Measurements from ENCODE around the gene DIS3L.
A peak's percentile ranks its signal among the peaks of the same experiment; 100 is the strongest.
"Not testable (repeated sequence)": the region's sequence is repeated elsewhere in the genome, so short reads cannot be mapped to it uniquely, and the experiment has no call there.

The DIS3L gene

DNA sequence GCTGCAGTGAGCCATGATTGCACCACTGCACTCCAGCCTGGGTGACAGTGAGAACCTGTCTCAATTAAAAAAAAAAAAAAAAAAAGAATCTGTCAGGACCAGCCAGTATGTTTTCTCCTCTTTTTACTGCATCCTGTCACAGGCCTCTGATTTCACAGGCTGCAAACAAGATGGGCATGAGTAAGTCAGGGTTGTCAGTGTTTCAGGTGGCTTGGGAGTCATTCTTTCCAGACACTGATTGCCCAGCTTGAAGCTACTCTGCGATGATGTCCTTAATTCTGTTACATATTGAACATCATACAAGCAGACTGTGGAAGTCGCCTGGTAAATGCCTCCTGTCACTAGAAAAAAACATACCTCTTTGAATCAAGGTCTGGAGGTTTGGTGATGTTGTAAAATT, 18.8 kb downstream of the DIS3L start:
- DNase-seq = no peak

DNA sequence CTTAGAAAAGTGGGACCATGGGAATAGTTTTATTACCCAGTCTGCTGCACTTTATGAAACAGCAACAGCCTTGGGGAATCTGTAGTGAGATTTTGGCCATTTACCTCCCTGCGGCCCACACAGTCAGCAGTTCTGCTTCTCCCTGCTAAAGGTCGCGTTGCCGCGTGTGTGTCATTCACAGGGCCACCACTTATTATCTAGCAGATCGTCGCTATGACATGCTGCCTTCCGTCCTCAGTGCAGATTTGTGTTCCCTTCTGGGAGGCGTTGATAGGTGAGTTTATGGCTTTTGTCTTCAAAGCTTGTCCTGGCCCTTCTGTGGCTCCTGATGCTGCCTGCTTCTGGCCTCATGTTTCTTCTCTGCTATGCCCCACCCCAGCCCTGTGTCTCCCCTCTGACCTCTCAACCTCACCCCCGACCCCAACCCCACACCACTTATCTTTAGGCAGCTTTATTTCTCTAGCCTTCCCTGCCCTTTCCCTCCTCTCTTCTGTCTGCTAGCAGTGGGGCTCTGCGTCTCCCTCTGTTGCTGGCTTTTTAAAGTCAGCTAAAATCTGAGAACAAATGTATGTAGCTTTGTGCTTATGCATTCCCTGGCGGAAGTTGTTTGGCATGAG, 30.1 kb downstream of the DIS3L start:
- no peak for DNase-seq

DNA sequence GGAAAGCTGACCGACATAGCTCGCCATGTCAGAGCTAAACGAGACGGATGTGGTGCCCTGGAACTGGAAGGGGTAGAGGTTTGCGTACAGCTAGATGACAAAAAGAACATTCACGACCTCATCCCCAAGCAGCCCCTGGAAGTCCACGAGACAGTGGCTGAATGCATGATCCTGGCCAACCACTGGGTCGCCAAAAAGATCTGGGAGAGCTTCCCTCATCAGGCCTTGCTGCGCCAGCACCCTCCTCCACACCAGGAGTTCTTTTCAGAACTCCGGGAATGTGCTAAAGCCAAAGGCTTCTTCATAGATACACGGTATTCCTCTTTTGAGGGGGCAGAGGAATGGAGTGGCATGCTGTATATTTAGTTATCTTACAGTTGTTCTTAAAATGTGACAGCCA, 32.7 kb downstream of the DIS3L start:
- DNase-seq = no peak

DNA sequence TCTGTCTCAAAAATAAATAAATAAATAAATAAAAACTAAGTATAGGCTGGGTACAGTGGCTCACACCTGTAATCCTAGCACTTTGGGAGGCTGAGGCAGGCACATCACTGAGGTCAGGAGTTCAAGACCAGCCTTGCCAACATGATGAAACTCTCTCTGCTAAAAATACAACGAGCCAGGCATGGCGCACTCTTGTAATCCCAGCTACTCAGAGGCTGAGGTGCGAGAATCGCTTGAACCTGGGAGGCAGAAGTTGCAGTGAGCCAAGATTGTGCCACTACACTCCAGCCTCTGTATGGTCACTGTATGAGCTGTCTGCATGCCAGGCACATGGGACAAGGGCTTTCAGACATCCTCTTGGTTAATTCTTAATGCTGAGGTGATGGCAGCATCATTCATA, 34.4 kb downstream of the DIS3L start:
- no peak for DNase-seq

DNA sequence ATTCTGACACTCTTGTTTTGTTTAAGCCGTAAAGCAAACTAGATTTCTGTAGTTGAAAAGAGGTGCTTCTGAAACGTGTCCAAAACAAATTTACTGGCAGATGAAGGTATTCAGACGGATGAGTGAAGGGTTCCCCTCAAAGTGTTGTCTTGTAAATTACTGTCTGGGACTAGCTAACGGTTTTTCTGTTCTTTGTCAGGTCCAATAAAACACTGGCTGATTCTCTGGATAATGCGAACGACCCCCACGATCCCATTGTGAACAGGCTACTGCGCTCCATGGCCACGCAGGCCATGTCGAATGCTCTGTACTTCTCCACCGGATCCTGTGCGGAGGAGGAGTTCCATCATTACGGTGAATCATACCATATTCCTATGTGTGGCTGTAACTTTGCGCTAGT, 35.4 kb downstream of the DIS3L start:
- DNase-seq = no peak

DNA sequence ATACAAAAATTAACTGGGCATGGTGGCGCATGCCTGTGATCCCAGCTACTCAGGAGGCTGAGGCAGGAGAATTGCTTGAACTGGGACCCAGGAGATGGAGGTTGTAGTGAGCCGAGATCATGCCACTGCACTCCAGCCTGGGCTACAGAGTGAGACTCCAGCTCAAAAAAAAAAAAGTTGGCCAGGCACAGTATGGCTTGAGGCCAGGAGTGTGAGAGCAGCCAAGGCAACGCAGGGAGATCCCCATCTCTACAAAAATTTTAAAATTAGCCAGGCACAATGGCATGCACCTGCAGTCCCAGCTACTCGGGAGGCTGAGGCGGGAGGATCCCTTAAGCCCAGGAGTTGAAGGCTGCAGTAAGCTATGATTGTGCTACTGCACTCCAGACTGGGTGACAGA, 55.2 kb downstream of the DIS3L start:
- DNase-seq = peak in 1 of 2 experiments; percentile 8

DNA sequence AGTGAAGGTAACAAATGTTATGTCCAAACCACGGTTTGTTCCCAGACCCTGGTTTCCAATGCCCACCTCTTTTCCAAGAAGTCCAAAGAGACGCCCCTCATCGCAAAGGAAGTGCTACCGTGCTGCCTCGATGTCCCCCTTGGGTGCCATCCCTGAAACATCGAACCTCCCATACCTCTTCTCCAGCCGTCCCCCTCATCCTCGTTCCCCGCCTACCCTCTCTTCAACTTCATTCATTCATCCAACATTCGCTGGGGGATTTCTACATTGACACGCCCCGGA, 62.6 kb downstream of the DIS3L start:
- peak in 1 of 2 experiments; percentile 40 for DNase-seq

DNA sequence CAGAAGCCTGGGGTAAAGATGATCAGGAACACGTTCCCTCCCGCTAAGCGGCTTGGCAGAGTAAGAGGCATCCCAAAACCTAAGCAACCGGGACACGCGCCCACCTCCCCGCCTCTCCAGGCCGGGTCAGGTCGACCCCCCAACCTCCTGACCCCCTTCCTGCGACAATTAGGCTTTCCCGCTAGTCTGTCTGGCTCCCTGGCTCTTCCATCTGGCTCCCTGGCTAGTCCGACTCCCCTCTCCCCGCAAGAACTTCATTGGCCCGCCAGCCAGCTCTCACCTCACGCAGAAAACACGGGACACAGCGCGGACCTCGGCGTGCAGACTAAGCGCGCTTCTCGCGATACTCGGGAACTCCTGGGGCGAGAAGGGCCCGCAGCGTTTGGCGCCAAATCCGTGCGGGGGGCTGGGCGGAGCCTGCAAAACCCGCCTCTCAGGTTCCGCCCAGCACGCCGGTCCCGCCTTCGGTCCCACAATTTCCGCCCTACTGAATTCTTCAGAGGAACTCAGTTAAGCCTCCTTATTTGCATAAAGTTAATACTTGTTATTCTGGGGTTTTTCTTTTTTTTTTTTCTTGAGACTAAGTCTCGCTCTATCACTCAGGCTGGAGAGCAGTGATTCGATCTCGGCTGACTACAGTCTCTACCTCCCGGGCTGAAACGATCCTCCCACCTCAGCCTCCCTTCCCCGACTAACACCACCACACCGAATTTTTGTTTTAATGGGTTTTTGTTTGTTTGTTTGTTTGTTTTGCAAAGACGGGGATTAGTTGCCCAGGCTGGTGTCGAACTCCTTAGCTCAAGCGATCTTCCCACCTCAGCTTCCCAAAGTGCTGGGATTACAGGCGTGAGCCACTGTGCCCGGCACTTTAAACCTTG, 63.2 kb downstream of the DIS3L start, which contains the start of gene TIPIN:
Gene TIPIN (minus strand): TSS at position 327 of the 878 bp plus-strand sequence. CDS start 3,738 bp downstream, outside the sequence.
- DNase-seq = peak; percentile 89 to 97

DNA sequence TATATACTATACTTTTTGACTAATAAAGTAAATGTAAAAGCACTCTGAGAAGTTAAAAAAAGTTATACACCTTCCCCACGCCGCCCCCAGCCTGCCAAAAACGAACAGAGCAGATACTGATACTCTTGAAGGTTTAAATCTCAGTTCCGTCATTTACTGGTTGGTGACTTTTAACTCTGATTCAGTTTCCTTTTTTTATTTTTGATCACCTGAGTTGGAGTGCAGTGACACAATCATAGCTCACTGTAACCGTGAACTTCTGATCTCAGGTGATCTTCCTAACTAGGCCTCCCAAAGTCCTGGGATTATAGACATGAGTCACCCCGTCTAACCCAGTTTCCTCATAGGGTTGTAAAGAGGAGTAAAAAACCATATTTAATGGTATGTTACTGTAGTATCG, 66.4 kb downstream of the DIS3L start:
- DNase-seq = no peak

DNA sequence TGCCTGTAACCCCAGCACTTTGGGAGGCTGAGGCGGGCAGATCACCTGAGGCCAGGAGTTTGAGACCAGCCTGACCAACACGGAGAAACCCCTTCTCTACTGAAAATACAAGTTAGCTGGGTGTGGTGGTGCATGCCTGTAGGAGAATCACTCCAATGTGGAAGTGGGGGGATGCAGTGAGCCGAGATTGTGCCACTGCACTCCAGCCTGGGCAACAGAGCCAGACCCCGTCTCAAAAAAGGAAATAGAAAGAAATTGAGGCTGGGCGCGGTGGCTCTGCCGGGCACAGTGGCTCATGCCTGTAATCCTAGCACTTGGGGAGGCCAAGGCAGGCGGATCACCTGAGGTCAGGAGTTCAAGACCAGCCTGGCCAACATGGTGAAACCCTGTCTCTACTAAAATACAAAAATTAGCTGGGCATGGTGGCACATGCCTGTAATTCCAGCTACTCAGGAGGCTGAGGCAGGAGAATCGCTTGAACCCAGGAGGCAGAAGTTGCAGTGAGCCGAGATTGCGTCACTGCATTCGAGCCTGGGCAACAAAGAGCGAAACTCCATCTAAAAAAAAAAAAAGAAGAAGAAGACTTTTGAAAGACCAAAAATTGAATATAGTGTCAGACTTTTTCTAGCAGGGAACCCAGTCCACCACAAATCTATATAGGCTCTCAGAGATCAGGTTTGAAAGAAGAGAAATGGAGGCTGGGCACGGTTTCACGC, 68.5 kb downstream of the DIS3L start:
- DNase-seq = not testable (repeated sequence)

DNA sequence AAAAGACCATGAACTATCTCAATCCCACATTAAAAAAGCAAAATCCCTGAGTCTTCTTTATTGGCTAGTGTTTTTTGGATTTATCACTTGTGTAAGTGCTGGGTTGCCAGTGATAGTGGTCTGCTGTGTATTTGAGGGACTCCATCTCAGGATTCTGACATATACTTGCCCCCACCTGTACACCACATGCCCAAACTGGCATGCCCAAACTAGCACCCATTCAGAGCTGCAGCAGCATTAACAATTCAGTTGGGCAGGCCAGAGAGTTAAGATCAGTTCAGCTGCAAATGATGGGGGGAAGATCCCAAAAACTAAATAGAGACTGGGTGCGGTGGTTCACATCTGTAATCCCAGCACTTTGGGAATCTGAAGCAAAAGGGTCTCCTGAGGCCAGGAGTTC, 69.4 kb downstream of the DIS3L start:
- DNase-seq = no peak

DNA sequence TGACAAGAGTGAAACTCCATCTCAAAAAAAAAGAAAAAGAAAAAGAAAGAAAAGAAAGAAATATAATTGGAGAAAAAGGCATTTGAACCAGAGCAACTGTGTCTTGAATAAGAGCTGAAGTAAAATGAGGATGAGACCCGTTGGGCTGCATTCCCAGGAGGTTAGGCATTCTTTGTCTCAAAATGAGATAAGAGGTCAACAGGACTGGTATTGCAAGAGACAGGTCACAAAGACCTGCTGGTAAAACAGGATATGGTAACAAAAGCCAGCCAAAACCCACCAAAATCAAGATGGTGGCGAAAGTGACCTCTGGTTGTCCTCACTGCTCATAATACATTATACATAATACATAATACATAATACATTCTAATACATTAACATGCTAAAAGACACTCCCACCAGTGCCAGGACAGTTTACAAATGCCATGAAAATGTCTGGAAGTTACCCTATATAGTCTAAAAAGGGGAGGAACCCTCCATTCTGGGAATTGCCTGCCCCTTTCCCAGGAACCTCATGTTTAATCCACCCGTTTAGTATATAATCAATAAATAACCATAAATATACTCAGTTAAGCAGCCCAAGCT, 71.7 kb downstream of the DIS3L start:
- no peak for DNase-seq

DNA sequence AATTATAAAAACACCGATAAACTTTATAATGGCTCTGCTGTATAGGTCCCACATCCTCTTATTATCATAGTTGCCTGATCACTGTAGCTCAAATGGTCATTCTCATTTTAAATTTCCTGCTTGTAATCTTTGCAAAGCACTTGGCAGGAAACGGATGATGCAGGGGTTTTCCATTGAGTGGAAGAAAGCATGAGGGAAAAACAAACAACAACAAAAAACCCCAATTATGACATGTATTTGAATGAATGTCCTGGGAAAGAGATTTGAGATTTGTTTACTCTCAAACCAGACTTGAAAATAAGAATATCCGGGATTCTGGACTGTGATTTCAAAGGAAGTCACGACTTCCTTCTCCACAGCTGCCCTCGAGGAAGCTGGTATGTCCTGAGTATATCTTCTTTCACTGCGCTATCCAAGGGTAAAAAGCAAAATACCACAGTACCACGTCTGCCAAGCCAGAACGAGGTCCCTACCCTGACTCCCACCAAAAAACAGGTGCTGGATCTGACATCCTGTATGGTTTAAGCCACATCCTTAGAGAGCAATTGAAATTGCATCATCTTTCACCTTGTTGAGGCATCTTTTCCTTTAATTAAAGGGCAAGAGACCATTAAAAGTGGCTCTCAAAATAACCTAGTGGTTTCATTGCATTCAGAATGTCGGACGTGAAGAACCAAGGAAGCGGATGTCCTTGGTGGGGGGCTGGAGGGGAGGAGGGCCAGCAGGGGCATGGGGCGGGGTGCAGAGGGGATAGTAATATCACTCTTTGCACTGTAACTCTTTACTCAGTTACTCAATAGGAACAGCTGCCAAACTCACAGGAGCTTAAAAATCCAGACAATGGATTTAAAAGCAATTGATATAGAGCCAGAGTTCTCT, 76.6 kb downstream of the DIS3L start:
- no peak for DNase-seq

DNA sequence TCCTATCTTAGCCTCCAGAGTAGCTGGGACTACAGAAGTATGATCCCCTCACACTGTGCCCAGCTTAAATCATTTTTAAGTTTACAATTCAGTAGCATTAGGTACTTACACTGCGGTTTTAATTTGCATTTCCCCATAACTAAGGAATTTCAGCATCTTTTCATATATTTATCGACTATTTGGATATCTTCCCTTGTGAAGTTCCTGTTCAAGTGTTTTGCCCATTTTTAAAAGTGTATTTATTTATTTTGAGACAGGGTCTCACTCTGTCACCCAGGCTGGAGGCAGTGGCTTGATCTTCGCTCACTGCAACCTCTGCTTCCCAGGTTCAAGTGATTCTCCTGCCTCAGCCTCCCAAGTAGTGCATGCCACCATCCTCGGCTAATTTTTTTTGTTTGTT, 80.8 kb downstream of the DIS3L start:
- DNase-seq = no peak

DNA sequence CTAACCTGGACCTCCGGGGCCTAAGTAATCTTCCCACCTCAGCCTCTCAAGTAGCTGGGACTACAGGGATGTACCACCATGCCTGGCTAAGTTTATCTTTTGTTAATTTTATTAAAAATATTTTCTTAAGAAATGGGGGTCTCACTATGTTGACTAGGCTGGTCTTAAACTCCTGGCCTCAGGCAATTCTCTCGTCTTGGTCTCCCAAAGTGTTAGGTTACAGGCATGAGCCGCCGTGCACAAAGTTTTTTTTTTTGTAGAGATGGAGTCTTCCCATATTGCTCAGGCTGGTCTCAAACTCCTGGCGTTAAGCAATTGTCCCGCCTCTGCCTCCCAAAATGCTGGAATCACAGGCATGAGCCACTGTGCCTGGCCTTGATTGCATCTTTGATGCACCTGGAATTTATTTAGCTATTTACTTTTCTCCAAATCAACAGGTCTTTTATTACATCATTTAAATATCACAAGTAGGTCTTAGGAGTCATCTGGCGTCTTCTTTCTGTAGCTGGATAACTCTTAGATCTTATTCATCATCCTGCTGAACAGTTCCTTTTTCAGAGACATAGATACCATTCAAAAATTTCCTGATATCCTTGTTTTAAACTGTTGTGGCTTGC, 85.6 kb downstream of the DIS3L start:
- DNase-seq = no peak

DNA sequence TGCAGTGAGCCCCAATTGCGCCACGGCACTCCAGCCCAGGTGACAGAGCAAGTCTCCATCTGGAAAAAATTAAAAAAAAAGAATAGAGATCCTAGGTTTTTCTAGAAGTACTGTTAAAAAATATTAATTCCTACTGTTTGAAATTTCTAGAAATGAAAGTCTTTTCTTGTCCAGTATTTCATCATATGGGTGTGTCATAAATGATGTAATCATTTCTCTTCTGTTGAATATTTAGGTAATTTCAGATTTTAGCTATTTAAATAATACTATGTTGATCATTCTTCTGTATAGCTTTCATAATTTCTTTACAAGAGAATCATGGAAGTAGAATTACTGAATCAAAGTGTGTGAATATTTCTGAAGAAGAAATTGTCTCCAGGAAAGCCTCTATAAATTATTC, 88.0 kb downstream of the DIS3L start:
- DNase-seq = not testable (repeated sequence)

All from NCI-H446 (cell line).